Peyer's patch (tissue), 4 donors: ENCODE results near the gene ZFP64. TPM values are rescaled to one million over a fixed set of nuclear protein-coding genes. Genes with fewer than 3 reads are reported as not detected.
"Not testable (repeated sequence)": the region's sequence is repeated elsewhere in the genome, so short reads cannot be mapped to it uniquely, and the experiment has no call there.

Experiments
- DNase-seq, 3 donors: peaks; one replicate each; pipeline ENCODE4 v3.0.0-alpha.2; 2017 to 2019
- H3K27ac ChIP-seq, 4 donors: fragments of 200-600 bp; sonication (generic); one replicate each; pipeline ENCODE4 v1.5.1; 2016 to 2019
- H3K27me3 ChIP-seq, 2 donors: fragments of 200-600 bp; sonication (generic); one replicate each; pipeline ENCODE4 v1.5.1; 2019
- H3K36me3 ChIP-seq, 3 donors: fragments of 200-600 bp; sonication (generic); one replicate each; pipeline ENCODE4 v1.5.1; 2016 to 2019
- H3K4me1 ChIP-seq, 4 donors: fragments of 200-600 bp; sonication (generic); one replicate each; pipeline ENCODE4 v1.5.1; 2016 to 2019
- H3K4me3 ChIP-seq, 4 donors: fragments of 200-600 bp; sonication (generic); 1 replicate in 3 of 4; 2 replicates in 1 of 4; pipeline ENCODE4 v1.5.1; 2016 to 2019; ENCODE audit warnings: mild to moderate bottlenecking in 1 of 4
- H3K9me3 ChIP-seq, 4 donors: fragments of 200-600 bp; sonication (generic); one replicate each; pipeline ENCODE4 v1.5.1; 2016 to 2019; ENCODE audit warnings: mild to moderate bottlenecking in 1 of 4
- POLR2A ChIP-seq, 2 donors: fragments of 450-650 bp; IDR thresholded peaks; one replicate each; pipeline ENCODE4 v1.5.1; 2017; ENCODE audit warnings: antibody characterized with exemption in 2 of 2, mild to moderate bottlenecking in 2 of 2, moderate library complexity in 2 of 2
- total RNA-seq, 4 donors: library from RNA; depleted of rRNA; stranded (reverse); fragments of >200 nt; gene quantifications; one replicate each; pipeline ENCODE4 v1.1.0, GENCODE V29; 2016
- TF ChIP-seq, protein P1 (sequence below), 6 experiments: fragments of 450-650 bp in 4 of 6; fragments of 200-600 bp in 2 of 6; sonication (generic) in 1 of 6; IDR thresholded peaks; one replicate each; pipeline ENCODE4 v1.5.1; 2017 to 2019; ENCODE audit warnings: antibody characterized with exemption in 6 of 6, mild to moderate bottlenecking in 3 of 6, moderate library complexity in 1 of 6

ZFP64 gene
- total RNA-seq, 4 donors from 2014 or later: 10.5 to 32.9 (median 16.1) TPM

DNA sequence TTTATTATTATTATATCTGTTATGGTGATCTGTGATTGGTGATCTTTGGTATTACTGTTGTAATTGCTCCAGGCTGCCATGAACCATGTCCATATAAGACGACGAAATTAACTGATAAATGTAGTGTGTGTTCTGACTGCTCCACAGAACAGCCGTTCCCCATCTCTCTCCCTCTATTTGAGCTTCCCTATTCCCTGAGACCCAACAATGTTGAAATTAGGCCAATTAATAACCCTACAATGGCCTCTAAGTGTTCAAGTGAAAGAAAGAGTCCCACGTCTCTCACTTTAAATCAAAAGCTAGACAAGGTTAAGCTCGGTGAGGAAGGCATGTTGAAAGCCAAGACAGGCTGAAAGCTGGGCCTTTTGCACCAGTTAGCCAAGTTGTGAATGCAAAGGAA lies 51.6 kb downstream of the ZFP64 start:
- no peak for TF ChIP-seq POLR2A (IDR thresholded peaks at IDR 0.05)
- TF ChIP-seq, protein P1, sequence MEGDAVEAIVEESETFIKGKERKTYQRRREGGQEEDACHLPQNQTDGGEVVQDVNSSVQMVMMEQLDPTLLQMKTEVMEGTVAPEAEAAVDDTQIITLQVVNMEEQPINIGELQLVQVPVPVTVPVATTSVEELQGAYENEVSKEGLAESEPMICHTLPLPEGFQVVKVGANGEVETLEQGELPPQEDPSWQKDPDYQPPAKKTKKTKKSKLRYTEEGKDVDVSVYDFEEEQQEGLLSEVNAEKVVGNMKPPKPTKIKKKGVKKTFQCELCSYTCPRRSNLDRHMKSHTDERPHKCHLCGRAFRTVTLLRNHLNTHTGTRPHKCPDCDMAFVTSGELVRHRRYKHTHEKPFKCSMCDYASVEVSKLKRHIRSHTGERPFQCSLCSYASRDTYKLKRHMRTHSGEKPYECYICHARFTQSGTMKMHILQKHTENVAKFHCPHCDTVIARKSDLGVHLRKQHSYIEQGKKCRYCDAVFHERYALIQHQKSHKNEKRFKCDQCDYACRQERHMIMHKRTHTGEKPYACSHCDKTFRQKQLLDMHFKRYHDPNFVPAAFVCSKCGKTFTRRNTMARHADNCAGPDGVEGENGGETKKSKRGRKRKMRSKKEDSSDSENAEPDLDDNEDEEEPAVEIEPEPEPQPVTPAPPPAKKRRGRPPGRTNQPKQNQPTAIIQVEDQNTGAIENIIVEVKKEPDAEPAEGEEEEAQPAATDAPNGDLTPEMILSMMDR (IDR thresholded peaks at IDR 0.05): no peak
- H3K27ac ChIP-seq: no peak overlapping the region
- DNase-seq: no peak
- H3K27me3 ChIP-seq: no peaks in the 10 kb centered on the region
- H3K36me3 ChIP-seq: no peaks in the 10 kb centered on the region
- no peaks in the 10 kb centered on the region for H3K4me1 ChIP-seq
- no peak overlapping the region for H3K4me3 ChIP-seq
- H3K9me3 ChIP-seq: no peaks in the 10 kb centered on the region

DNA sequence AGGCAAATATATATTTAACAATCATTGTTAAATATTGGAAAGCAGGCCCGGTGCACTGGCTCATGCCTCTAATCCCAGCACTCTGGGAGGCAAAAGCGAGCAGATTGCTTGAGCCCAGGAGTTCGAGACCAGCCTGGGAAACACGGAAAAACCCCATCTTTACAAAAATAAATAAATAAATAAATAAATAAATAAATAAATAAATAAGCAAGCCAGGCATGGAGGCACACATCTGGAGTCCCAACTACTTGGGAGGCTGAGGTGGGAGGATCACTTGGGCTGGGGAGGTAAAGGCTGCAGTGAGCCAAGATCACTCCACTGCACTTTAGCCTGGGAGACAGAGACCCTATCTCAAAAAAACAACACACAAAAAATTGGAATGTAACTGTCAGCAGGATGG lies 53.7 kb downstream of the ZFP64 start:
- no peak overlapping the region for H3K27ac ChIP-seq
- TF ChIP-seq POLR2A (IDR thresholded peaks at IDR 0.05): no peak
- no peaks in the 10 kb centered on the region for H3K9me3 ChIP-seq
- H3K4me3 ChIP-seq: no peak overlapping the region
- DNase-seq: no peak
- H3K36me3 ChIP-seq: no peaks in the 10 kb centered on the region
- H3K27me3 ChIP-seq: no peaks in the 10 kb centered on the region
- no peaks in the 10 kb centered on the region for H3K4me1 ChIP-seq

DNA sequence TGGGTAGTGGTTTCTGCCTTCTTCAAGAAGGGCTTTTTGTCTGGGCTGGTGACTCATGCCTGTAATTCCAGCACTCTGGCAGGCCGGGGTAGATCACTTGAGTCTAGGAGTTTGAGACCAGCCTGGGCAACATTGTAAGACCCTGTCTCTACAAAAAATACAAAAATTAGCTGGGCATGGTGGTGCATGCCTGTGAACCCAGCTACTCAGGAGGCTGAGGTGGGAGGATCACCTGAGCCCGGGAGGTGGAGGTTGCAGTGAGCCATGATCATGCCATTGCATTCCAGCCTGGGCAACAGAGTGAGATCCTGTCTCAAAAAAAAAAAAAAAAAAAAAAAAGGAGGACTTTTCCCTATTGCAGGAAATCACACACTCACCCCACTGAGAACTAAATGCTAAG lies 57.9 kb downstream of the ZFP64 start:
- not testable (repeated sequence) for H3K9me3 ChIP-seq, DNase-seq, H3K27me3 ChIP-seq

DNA sequence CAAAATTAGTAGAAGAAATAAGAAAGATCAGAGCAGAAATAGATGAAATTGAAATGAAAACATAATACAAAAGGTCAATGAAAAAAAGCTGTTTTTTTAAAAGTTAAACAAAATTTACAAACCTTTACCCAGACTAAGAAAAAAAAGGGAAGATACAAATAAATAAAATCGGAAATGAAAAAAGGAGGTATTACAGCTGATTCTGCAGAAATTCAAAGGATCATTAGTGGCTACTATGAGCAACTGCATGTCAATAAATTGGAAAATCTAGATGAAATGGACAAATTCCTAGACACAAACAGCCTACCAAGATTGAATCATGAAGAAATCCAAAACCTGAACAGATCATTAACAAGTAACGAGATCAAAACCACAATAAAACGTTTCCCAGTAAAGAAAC lies 59.2 kb downstream of the ZFP64 start:
- Histone ChIP-seq H3K4me1 (no peaks in the 10 kb centered on the region), H3K4me3 (no peak overlapping the region), H3K27ac (no peak overlapping the region), H3K9me3 (no peaks in the 10 kb centered on the region), H3K36me3 (no peaks in the 10 kb centered on the region), H3K27me3 (no peaks in the 10 kb centered on the region)
- DNase-seq: no peak
- TF ChIP-seq, protein P1 (IDR thresholded peaks at IDR 0.05): no peak
- no peak for TF ChIP-seq POLR2A (IDR thresholded peaks at IDR 0.05)

More for the DNA sequence above, 57.9 kb downstream of the ZFP64 start:
- H3K4me1 ChIP-seq, H3K4me3 ChIP-seq, H3K27ac ChIP-seq, H3K36me3 ChIP-seq: not testable (repeated sequence)

DNA sequence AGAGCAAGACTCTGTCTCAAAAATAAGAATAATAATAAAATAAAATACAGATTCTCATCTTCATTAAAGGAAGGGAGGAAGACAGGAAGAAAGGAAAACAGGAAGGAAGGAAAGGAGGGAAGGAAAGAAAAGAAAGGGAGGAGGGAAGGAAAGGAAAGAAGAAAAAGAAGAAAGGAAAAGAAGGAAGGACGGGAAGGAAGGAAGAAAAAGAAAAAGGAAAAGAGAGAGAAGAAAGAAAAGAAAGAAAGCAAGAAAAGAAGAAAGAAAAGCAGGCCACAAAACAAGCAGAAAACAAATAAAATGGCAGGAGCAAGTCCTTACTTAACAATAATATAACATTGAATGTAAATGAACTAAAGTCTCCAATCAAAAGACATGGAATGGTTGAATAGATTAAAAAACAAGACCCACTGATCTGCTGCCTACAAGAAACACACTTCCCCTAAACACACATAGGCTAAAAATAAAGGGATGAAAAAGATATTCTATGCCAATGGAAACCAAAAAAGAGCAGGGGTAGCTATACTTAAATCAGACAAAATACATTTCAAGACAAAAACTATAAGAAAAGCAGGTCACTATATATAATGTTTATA lies 60.4 kb downstream of the ZFP64 start:
- no peak overlapping the region for H3K4me3 ChIP-seq
- H3K9me3 ChIP-seq: no peaks in the 10 kb centered on the region
- DNase-seq: no peak
- no peak overlapping the region for H3K27ac ChIP-seq
- TF ChIP-seq, protein P1 (IDR thresholded peaks at IDR 0.05): no peak
- TF ChIP-seq POLR2A (IDR thresholded peaks at IDR 0.05): no peak
- H3K4me1 ChIP-seq: no peaks in the 10 kb centered on the region
- no peaks in the 10 kb centered on the region for H3K36me3 ChIP-seq
- no peaks in the 10 kb centered on the region for H3K27me3 ChIP-seq

DNA sequence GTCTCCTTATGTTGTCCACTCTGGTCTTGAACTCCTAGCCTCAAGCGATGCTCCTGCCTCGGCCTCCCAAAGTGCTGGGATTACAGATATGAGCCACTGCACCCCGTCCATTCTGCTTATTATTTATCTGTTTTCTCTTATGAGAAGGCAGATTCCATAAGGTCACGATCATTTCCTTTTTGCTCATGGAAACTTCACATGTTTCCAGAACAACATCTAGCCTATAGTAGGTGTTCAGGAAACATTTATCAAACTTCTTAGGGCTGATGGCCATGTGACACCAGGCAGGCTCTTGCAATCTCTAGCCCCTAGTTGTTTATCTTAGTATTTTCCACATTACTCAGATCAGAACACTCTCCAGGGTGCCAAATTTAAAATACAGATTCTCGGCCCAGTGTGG lies 61.2 kb downstream of the ZFP64 start:
- Histone ChIP-seq H3K4me1 (no peaks in the 10 kb centered on the region), H3K27me3 (no peaks in the 10 kb centered on the region), H3K4me3 (no peak overlapping the region), H3K27ac (no peak overlapping the region), H3K9me3 (no peaks in the 10 kb centered on the region), H3K36me3 (no peaks in the 10 kb centered on the region)
- DNase-seq: no peak
- no peak for TF ChIP-seq POLR2A (IDR thresholded peaks at IDR 0.05)
- TF ChIP-seq, protein P1 (IDR thresholded peaks at IDR 0.05): no peak

DNA sequence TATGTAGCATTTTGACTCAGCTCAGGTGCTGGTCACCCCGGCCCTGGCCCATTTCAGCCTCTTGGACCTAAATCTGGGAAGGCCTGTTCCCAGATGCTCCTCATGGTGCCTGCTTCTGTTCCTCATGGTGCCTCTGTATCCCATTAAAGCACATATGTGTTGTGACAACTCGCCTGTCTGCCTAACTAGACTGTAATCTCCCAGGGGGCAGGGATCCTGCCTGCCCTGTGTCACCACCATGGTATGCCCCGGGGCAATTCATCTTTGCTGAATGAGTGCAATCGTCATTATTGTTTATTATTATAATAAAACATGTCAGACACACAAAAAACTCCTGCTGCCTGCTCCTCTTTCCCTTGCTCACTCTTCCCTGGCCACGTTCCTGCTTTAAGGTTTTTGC lies 62.0 kb downstream of the ZFP64 start:
- H3K27ac ChIP-seq: no peak overlapping the region
- H3K36me3 ChIP-seq: no peaks in the 10 kb centered on the region
- H3K27me3 ChIP-seq: no peaks in the 10 kb centered on the region
- no peak overlapping the region for H3K4me3 ChIP-seq
- H3K4me1 ChIP-seq: no peaks in the 10 kb centered on the region
- DNase-seq: no peak
- H3K9me3 ChIP-seq: no peaks in the 10 kb centered on the region
- no peak for TF ChIP-seq POLR2A (IDR thresholded peaks at IDR 0.05)
- TF ChIP-seq, protein P1 (IDR thresholded peaks at IDR 0.05): no peak
